Measurements from ENCODE around the gene GSTM4.
"Not testable (repeated sequence)": the region's sequence is repeated elsewhere in the genome, so short reads cannot be mapped to it uniquely, and the experiment has no call there.

GRCh38 chr1:109709822-109710221 lies 53.9 kb downstream of the GSTM4 start:
- TF ChIP-seq, protein P1, sequence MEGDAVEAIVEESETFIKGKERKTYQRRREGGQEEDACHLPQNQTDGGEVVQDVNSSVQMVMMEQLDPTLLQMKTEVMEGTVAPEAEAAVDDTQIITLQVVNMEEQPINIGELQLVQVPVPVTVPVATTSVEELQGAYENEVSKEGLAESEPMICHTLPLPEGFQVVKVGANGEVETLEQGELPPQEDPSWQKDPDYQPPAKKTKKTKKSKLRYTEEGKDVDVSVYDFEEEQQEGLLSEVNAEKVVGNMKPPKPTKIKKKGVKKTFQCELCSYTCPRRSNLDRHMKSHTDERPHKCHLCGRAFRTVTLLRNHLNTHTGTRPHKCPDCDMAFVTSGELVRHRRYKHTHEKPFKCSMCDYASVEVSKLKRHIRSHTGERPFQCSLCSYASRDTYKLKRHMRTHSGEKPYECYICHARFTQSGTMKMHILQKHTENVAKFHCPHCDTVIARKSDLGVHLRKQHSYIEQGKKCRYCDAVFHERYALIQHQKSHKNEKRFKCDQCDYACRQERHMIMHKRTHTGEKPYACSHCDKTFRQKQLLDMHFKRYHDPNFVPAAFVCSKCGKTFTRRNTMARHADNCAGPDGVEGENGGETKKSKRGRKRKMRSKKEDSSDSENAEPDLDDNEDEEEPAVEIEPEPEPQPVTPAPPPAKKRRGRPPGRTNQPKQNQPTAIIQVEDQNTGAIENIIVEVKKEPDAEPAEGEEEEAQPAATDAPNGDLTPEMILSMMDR (IDR thresholded peaks at IDR 0.05): not testable (repeated sequence)
- TF ChIP-seq ZFX (IDR thresholded peaks at IDR 0.05; ENCODE audit: borderline replicate concordance): not testable (repeated sequence)

Data from 22Rv1 (cell line).